Caco-2 (cell line): ENCODE results near the gene ACRBP. TPM values are rescaled to one million over a fixed set of nuclear protein-coding genes. Genes with fewer than 3 reads are reported as not detected.
A peak's percentile ranks its signal among the peaks of the same experiment; 100 is the strongest.

Experiments
- BruUV-seq: library from RNA; stranded (reverse); fragments of 400-500 nt; replicated peaks from 2 replicates; lab custom pipeline; 2021; lab: Mats Ljungman, UMichigan
- CTCF ChIA-PET: fragments of 300-600 bp; sonication (Branson Sonifier 250); formaldehyde crosslinking; loops from one replicate; lab custom pipeline; 2022; ENCODE audit warnings: antibody characterized with exemption; lab: Charles Lee
- POLR2A ChIA-PET: fragments of 300-600 bp; sonication (Branson Sonifier 250); formaldehyde crosslinking; loops from one replicate; lab custom pipeline; 2022; ENCODE audit warnings: antibody characterized with exemption; lab: Charles Lee
- DNase-seq, 2 experiments: peaks; one replicate each; pipeline versions ENCODE4 v3.0.0 to v3.0.0-alpha.2; 2020 to 2022
- H3K27me3 ChIP-seq: replicated peaks from 2 replicates; pipeline ENCODE4 v1.6.0; 2011; ENCODE audit warnings: low read length; ENCODE audit not compliant: control insufficient read depth, insufficient read depth
- H3K36me3 ChIP-seq: 2 replicates; pipeline ENCODE4 v1.5.1; 2011; ENCODE audit warnings: low read length; ENCODE audit not compliant: control insufficient read depth, insufficient read depth
- H3K4me1 ChIP-seq: fragments of 250-450 bp; sonication (Bioruptor Pico); 2 replicates; pipeline ENCODE4 v1.5.1; 2020; ENCODE audit warnings: mild to moderate bottlenecking
- H3K4me3 ChIP-seq: 2 replicates; pipeline ENCODE4 v1.5.1; 2011; ENCODE audit warnings: low read depth, mild to moderate bottlenecking, control low read depth, low read length
- H3K9me3 ChIP-seq: fragments of 250-450 bp; sonication (Bioruptor Pico); 2 replicates; pipeline ENCODE4 v1.5.1; 2020; ENCODE audit warnings: mild to moderate bottlenecking, moderate library complexity
- H3K27ac Mint-ChIP-seq: one replicate; pipeline ENCODE4 v1.8.0; 2022; ENCODE audit warnings: mixed read lengths; ENCODE audit not compliant: unreplicated experiment
- H3K27me3 Mint-ChIP-seq: one replicate; pipeline ENCODE4 v1.8.0; 2022; ENCODE audit warnings: mixed read lengths; ENCODE audit not compliant: insufficient read depth, unreplicated experiment
- H3K36me3 Mint-ChIP-seq: one replicate; pipeline ENCODE4 v1.8.0; 2022; ENCODE audit warnings: mild to moderate bottlenecking, mixed read lengths; ENCODE audit not compliant: insufficient read depth, unreplicated experiment
- H3K4me1 Mint-ChIP-seq: one replicate; pipeline ENCODE4 v1.8.0; 2022; ENCODE audit warnings: low read depth, mixed read lengths; ENCODE audit not compliant: unreplicated experiment
- H3K4me3 Mint-ChIP-seq: one replicate; pipeline ENCODE4 v1.8.0; 2022; ENCODE audit warnings: mild to moderate bottlenecking, moderate library complexity, mixed read lengths; ENCODE audit not compliant: unreplicated experiment
- H3K9me3 Mint-ChIP-seq: one replicate; pipeline ENCODE4 v1.8.0; 2022; ENCODE audit warnings: mixed read lengths; ENCODE audit not compliant: unreplicated experiment
- intact Hi-C: fragments of 100-400 bp; cut with micrococcal nuclease; formaldehyde crosslinking; loops from one replicate; pipeline ENCODE4 v1.10.0; 2022; ENCODE audit not compliant: unreplicated experiment
- total RNA-seq: library from RNA; stranded (reverse); gene quantifications from 2 replicates; pipeline ENCODE4 v1.2.3, GENCODE V29; 2022
- TF ChIP-seq, protein P1 (sequence below), 2 experiments: fragments of 200-600 bp in 1 of 2; IDR thresholded peaks; 1 replicate in 1 of 2; 2 replicates in 1 of 2; pipeline versions ENCODE4 v1.5.1 to v1.8.0; 2011 to 2022; ENCODE audit warnings: antibody characterized with exemption in 1 of 2, control low read depth in 1 of 2, inconsistent platforms in 1 of 2, low read depth in 1 of 2, low read length in 1 of 2, mild to moderate bottlenecking in 1 of 2, moderate library complexity in 1 of 2; ENCODE audit not compliant: insufficient read depth in 1 of 2, severe bottlenecking in 1 of 2, unreplicated experiment in 1 of 2

Gene ACRBP
- total RNA-seq, 1 experiment from 2014 or later = 0.73 TPM

DNA sequence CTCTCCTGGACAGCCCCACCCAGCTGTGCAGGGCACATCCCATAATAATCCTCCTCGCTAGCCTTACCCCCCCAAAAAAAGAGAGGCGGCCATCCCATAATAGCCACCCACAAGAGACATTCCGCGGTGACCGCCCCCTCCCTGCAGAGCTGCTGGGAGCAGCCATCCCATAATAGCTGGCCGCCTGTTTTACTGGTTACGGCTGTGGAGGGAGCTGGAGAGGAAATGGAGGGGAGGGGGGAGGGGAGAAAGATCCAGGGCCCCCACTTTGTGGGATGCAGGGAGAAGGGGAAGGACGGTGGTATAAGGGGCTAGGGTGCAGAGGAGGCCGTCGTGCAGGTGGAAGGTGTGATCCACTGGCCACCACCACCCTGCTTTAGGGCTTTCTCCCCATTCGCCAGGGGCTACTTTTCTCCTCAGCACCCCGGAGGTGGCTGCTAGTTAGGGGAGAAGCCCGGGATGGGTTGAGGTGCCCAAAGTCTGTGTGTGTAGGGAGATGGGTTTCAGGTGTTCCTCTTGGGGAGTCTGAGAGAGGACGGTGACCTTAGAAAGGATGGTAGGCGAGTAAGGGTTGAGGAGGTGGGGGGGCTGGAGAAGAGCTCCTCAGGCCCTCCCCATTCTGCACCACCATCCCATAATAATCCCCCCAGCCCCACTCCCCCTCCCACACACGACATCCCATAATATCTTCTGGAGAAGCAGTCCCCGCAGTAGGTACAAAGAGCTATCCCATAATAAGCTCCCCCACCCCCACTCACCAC lies 34.0 kb downstream of the ACRBP start:
- DNase-seq = peak; percentile 52 to 82
- Mint-ChIP-seq H3K36me3 (no peaks in the 10 kb centered on the region), H3K27me3 (no peaks in the 10 kb centered on the region), H3K4me3 (no peak overlapping the region), H3K27ac (no peak overlapping the region), H3K9me3 (no peaks in the 10 kb centered on the region), H3K4me1 (peaks cover 7% of the 10 kb centered on the region)
- BruUV-seq = no TSS peak
- Histone ChIP-seq H3K27me3 (no peaks in the 10 kb centered on the region), H3K36me3 (no peaks in the 10 kb centered on the region), H3K4me1 (peaks cover 28% of the 10 kb centered on the region), H3K4me3 (no peak overlapping the region), H3K9me3 (no peaks in the 10 kb centered on the region)
- ChIA-PET POLR2A (interaction anchor here (0.6 kb wide), 2 partner anchors 332 to 495 kb away, joined by 3 to 4 read pairs; no protein-coding TSS in a partner anchor), CTCF (interaction anchor here (1.2 to 1.5 kb wide), 2 partner anchors 45 to 154 kb away, joined by 5 to 11 read pairs; partner anchors contain the start of gene NOP2)
- TF ChIP-seq, protein P1, sequence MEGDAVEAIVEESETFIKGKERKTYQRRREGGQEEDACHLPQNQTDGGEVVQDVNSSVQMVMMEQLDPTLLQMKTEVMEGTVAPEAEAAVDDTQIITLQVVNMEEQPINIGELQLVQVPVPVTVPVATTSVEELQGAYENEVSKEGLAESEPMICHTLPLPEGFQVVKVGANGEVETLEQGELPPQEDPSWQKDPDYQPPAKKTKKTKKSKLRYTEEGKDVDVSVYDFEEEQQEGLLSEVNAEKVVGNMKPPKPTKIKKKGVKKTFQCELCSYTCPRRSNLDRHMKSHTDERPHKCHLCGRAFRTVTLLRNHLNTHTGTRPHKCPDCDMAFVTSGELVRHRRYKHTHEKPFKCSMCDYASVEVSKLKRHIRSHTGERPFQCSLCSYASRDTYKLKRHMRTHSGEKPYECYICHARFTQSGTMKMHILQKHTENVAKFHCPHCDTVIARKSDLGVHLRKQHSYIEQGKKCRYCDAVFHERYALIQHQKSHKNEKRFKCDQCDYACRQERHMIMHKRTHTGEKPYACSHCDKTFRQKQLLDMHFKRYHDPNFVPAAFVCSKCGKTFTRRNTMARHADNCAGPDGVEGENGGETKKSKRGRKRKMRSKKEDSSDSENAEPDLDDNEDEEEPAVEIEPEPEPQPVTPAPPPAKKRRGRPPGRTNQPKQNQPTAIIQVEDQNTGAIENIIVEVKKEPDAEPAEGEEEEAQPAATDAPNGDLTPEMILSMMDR (IDR thresholded peaks at IDR 0.05; ENCODE audit: insufficient read depth in 1 of 2, low read depth in 1 of 2, low read length in 1 of 2, severe bottlenecking in 1 of 2, unreplicated experiment in 1 of 2) = no peak
- intact Hi-C loops = no loop called here

DNA sequence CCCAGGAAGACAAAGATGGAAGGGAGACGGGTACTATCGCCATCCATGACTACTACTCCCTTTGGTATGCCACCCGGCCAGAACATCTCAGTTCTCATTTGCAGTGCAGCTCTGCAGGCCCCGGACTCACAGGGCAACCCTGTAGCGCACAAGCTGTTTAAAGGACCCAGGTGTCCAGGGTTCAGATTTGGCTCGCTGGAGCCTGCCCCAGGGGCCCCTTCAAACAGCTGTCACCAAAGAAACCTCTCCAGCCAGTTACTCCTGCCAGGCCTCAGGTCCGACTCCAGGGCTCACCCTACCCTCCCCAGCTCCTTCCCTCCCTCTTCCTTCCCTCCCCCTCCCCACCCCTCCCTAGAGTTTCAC lies 34.6 kb downstream of the ACRBP start:
- H3K9me3 Mint-ChIP-seq = no peaks in the 10 kb centered on the region
- H3K4me3 ChIP-seq = no peak overlapping the region
- no peak overlapping the region for H3K4me3 Mint-ChIP-seq
- peaks cover 7% of the 10 kb centered on the region for H3K4me1 Mint-ChIP-seq
- TF ChIP-seq, protein P1 (IDR thresholded peaks at IDR 0.05; ENCODE audit: insufficient read depth in 1 of 2, low read depth in 1 of 2, low read length in 1 of 2, severe bottlenecking in 1 of 2, unreplicated experiment in 1 of 2) = no peak
- no peak for DNase-seq
- intact Hi-C loops = no loop called here
- H3K27me3 Mint-ChIP-seq = no peaks in the 10 kb centered on the region
- H3K9me3 ChIP-seq = no peaks in the 10 kb centered on the region
- peaks cover 34% of the 10 kb centered on the region for H3K4me1 ChIP-seq
- ChIA-PET CTCF (no interaction called here), POLR2A (interaction anchor here (0.6 kb wide), 1 partner anchor 496 kb away, joined by 3 read pairs; no protein-coding TSS in a partner anchor)
- no TSS peak for BruUV-seq
- no peaks in the 10 kb centered on the region for H3K36me3 Mint-ChIP-seq
- H3K27ac Mint-ChIP-seq = no peak overlapping the region
- no peaks in the 10 kb centered on the region for H3K36me3 ChIP-seq
- H3K27me3 ChIP-seq = no peaks in the 10 kb centered on the region

DNA sequence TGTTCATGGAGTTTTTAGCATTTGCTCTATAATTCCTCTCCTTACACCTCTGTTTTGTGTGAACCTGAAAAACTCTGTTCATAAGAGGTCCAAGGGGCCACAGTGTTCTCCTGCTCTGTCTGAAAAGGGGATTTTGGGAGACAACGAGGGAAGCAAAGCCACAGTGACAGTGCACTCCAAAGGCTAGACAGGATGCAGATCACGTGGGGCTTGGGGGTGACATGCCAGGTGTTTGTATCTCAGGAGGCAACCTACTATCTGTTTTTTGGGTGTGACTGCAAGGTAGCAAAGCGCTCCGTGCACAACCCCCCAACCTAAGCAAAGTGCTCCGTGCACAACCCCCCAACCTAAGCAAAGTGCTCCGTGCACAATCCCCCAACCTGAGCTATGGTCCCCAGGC lies 35.0 kb downstream of the ACRBP start:
- H3K27me3 ChIP-seq = no peaks in the 10 kb centered on the region
- no peak overlapping the region for H3K4me3 ChIP-seq
- Mint-ChIP-seq H3K9me3 (no peaks in the 10 kb centered on the region), H3K27me3 (no peaks in the 10 kb centered on the region), H3K4me1 (peaks cover 7% of the 10 kb centered on the region), H3K36me3 (no peaks in the 10 kb centered on the region), H3K4me3 (no peak overlapping the region), H3K27ac (no peak overlapping the region)
- ChIA-PET CTCF (no interaction called here), POLR2A (interaction anchor here (0.6 kb wide), 1 partner anchor 496 kb away, joined by 3 read pairs; no protein-coding TSS in a partner anchor)
- no peaks in the 10 kb centered on the region for H3K9me3 ChIP-seq
- TF ChIP-seq, protein P1 (IDR thresholded peaks at IDR 0.05; ENCODE audit: insufficient read depth in 1 of 2, low read depth in 1 of 2, low read length in 1 of 2, severe bottlenecking in 1 of 2, unreplicated experiment in 1 of 2) = no peak
- H3K36me3 ChIP-seq = no peaks in the 10 kb centered on the region
- peaks cover 34% of the 10 kb centered on the region for H3K4me1 ChIP-seq
- intact Hi-C loops = no loop called here
- BruUV-seq = no TSS peak
- no peak for DNase-seq
